IgD-negative memory B cell (primary cell): ENCODE data around the gene HLA-DPA1. TPM values are rescaled to one million over a fixed set of nuclear protein-coding genes. Genes with fewer than 3 reads are reported as not detected.
"Not testable (repeated sequence)": the region's sequence is repeated elsewhere in the genome, so short reads cannot be mapped to it uniquely, and the experiment has no call there.

Experiments
- H3K27ac Mint-ChIP-seq, 3 donors: one replicate each; pipeline ENCODE4 v1.8.0; 2020 to 2022; ENCODE audit warnings: mild to moderate bottlenecking in 3 of 3, mixed read lengths in 3 of 3, moderate library complexity in 1 of 3
- H3K27me3 Mint-ChIP-seq: one replicate; pipeline ENCODE4 v1.8.0; 2021; ENCODE audit warnings: mixed read lengths
- H3K36me3 Mint-ChIP-seq: one replicate; pipeline ENCODE4 v1.8.0; 2020; ENCODE audit warnings: mild to moderate bottlenecking, mixed read lengths
- H3K4me1 Mint-ChIP-seq, 3 donors: one replicate each; pipeline ENCODE4 v1.8.0; 2020 to 2022; ENCODE audit warnings: mixed read lengths in 3 of 3, mild to moderate bottlenecking in 1 of 3
- H3K4me3 Mint-ChIP-seq, 4 donors: one replicate each; pipeline ENCODE4 v1.8.0; 2020 to 2022; ENCODE audit warnings: mild to moderate bottlenecking in 4 of 4, mixed read lengths in 4 of 4, moderate library complexity in 3 of 4
- H3K9me3 Mint-ChIP-seq, 3 donors: one replicate each; pipeline ENCODE4 v1.8.0; 2020 to 2021; ENCODE audit warnings: mixed read lengths in 3 of 3, mild to moderate bottlenecking in 1 of 3
- polyA plus RNA-seq: library from polyadenylated mRNA; unstranded; fragments of 300-500 nt; fragmentation: Illumina TruSeq; gene quantifications from one replicate; pipeline ENCODE4 v1.2.3, GENCODE V29; 2021

HLA-DPA1 gene
- polyA plus RNA-seq, 1 donor from 2014 or later = 2,568 TPM

DNA sequence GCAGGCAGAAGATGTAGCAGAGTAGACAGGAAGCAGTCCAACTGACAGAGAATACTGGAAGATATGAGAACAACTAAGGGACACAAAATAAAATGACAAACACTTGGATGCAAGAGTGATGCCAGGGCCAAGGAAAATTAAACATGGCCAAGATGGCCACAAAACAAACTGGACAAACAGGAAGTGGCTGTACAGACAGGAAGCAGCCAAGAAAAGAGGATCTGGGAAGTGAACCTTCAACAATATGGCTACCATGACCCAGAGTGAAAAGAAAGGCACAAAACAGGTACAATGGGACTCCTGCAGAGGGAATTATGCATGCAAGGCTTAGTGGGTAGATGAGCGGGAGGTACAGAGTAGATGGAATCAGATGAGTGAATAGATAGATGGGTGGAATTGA is 31.4 kb upstream of the HLA-DPA1 start:
- Mint-ChIP-seq H3K4me3 (peak overlapping the region in 2 of 4 donors; percentile 13 to 29), H3K4me1 (peaks cover 0 to 2% (median 0%) of the 10 kb centered on the region in 3 donors), H3K27me3 (peaks cover 1% of the 10 kb centered on the region), H3K27ac (no peak overlapping the region), H3K36me3 (peaks cover 6% of the 10 kb centered on the region), H3K9me3 (peaks cover 10 to 27% (median 27%) of the 10 kb centered on the region in 3 donors)

- no peak overlapping the region for H3K27ac Mint-ChIP-seq
- peaks cover 11 to 34% (median 34%) of the 10 kb centered on the region in 3 donors for H3K9me3 Mint-ChIP-seq
- peaks cover 0 to 2% (median 0%) of the 10 kb centered on the region in 3 donors for H3K4me1 Mint-ChIP-seq
- H3K4me3 Mint-ChIP-seq = no peak overlapping the region
- peaks cover 1% of the 10 kb centered on the region for H3K27me3 Mint-ChIP-seq
- H3K36me3 Mint-ChIP-seq = peaks cover 8% of the 10 kb centered on the region
Measured at GRCh38 chr6:33103776-33104175, 30.3 kb upstream of the HLA-DPA1 start.

DNA sequence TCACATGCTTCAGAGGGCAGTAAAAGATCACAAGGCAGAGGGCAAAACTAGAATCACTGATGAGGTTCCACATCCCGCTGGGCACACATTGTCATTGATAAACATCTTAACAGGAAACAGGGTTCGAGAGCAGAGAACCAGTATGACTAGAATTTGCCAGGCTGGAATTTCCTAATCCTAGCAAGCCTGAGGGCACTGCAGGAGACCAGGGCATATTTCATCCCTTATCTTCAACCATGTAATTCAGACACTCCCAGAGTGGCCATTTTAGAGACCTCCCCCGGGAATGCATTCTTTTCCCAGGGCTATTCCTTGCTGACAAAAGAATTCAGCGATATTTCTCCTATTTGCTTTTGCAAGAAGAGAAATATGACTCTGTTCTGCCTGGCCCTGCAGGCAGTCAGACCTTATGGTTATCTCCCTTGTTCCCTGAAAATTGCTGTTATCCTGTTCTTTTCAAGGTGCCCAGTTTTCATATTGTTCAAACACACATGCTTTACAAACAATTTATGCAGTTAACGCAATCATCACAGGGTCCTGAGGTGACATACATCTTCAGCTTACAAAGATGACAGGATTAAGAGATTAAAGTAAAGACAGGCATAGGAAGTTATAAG is 27.8 kb upstream of the HLA-DPA1 start:
- not testable (repeated sequence) for H3K4me3 Mint-ChIP-seq, H3K4me1 Mint-ChIP-seq, H3K27ac Mint-ChIP-seq, H3K27me3 Mint-ChIP-seq, H3K36me3 Mint-ChIP-seq
- H3K9me3 Mint-ChIP-seq = peaks cover 14 to 43% (median 37%) of the 10 kb centered on the region in 3 donors

- no peak overlapping the region for H3K27ac Mint-ChIP-seq
Measured at GRCh38 chr6:33095681-33096080, 22.2 kb upstream of the HLA-DPA1 start.

DNA sequence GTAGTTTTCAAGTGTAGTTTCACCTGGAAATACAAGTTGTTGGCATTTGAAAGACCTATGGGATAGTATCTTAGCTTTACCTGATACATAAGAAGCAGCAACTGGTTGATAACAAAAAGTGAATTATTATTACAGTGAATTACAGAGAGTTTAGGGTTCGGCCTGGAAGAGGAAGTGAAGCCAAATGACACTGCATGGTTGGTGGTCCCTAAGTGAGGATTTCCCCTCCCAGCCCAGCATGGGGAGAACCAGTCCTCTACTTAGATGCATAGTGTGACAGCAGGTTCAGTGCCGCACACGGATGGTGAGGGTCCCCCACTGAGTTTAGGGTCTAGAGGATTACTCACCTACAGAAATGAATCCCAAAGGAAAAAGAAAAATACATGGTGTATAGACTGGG is 20.4 kb upstream of the HLA-DPA1 start:
- Mint-ChIP-seq H3K27ac (peak overlapping the region in 2 of 3 donors; percentile 60 to 82), H3K9me3 (peaks cover 3 to 9% (median 5%) of the 10 kb centered on the region in 3 donors), H3K27me3 (no peaks in the 10 kb centered on the region), H3K4me3 (peak overlapping the region in 1 of 4 donors; percentile 47), H3K4me1 (peaks cover 20 to 48% (median 28%) of the 10 kb centered on the region in 3 donors), H3K36me3 (peaks cover 2% of the 10 kb centered on the region)

More at GRCh38 chr6:33095681-33096080, 22.2 kb upstream of the HLA-DPA1 start:
- H3K9me3 Mint-ChIP-seq = peaks cover 9 to 24% (median 20%) of the 10 kb centered on the region in 3 donors
- H3K4me1 Mint-ChIP-seq = peaks cover 16 to 34% (median 19%) of the 10 kb centered on the region in 3 donors
- peaks cover 6% of the 10 kb centered on the region for H3K36me3 Mint-ChIP-seq
- H3K4me3 Mint-ChIP-seq = no peak overlapping the region
- no peaks in the 10 kb centered on the region for H3K27me3 Mint-ChIP-seq

- H3K36me3 Mint-ChIP-seq = peaks cover 2% of the 10 kb centered on the region
- H3K9me3 Mint-ChIP-seq = peaks cover 0 to under 1% (median under 1%) of the 10 kb centered on the region in 3 donors
- H3K27ac Mint-ChIP-seq = peak overlapping the region; percentile 31 to 87 (median 83)
- no peak overlapping the region for H3K4me3 Mint-ChIP-seq
- H3K27me3 Mint-ChIP-seq = no peaks in the 10 kb centered on the region
- H3K4me1 Mint-ChIP-seq = peaks cover 20 to 55% (median 31%) of the 10 kb centered on the region in 3 donors
Measured at GRCh38 chr6:33092385-33092784, 18.9 kb upstream of the HLA-DPA1 start.

DNA sequence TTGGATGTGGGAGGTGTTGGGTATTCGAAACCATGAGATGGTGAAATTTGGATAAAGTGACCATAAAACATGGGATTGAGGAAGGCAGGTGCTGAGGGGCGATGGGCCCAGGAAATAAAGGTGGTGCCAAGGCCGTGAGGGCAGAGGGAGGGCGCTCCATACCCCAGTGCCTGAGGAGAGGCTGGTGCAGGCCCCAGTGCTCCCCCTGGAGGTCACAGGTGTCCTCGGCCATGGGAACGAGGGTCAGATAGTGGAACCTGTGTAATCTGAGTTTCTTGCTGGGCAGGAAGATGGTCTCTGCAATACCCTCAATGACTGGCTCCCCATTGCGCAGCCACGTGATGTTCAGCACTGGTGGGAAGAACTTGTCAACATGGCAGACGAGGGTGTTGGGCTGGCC is 18.5 kb upstream of the HLA-DPA1 start:
- H3K36me3 Mint-ChIP-seq = peaks cover 2% of the 10 kb centered on the region
- H3K4me3 Mint-ChIP-seq = no peak overlapping the region
- H3K27ac Mint-ChIP-seq = peak overlapping the region; percentile 83 to 87 (median 86)
- H3K4me1 Mint-ChIP-seq = peaks cover 20 to 55% (median 31%) of the 10 kb centered on the region in 3 donors
- no peaks in the 10 kb centered on the region for H3K27me3 Mint-ChIP-seq
- H3K9me3 Mint-ChIP-seq = no peaks in the 10 kb centered on the region

DNA sequence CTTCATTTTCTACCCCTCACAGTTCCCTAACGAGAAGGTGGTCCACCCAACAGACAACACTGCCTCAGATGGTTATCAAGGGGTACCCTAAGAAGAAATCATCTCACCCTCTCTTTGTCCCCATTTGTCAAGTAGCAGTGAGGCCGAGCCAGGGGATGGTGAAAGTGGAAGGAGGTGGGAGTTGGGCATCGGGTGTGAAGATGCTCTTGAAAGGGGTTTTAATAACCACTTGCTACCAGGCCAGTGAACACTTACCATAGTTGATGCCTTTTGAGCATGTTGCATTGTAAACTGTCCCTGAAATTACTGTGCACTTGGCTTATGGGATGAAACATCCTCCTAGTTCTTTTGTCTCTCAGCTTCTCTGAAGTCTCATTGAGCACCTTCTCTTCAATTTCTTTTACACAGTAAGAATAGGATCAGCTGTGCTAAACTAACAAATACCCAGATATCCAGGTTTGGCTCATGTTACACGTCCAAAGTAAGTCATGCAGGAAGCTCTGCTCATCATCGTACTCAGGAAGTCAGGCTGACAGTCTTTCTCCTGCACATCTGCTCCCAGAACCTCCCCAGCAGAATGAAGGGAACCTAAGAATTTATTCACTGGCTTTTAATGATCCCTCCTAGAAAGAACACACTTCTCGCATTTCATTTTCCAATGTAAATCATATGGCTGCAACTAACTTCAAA is 15.6 kb upstream of the HLA-DPA1 start:
- no peaks in the 10 kb centered on the region for H3K9me3 Mint-ChIP-seq
- peak overlapping the region; percentile 36 to 87 (median 74) for H3K27ac Mint-ChIP-seq
- H3K4me1 Mint-ChIP-seq = peaks cover 14 to 54% (median 29%) of the 10 kb centered on the region in 3 donors
- H3K27me3 Mint-ChIP-seq = no peaks in the 10 kb centered on the region
- H3K36me3 Mint-ChIP-seq = peaks cover 2% of the 10 kb centered on the region
- peak overlapping the region in 1 of 4 donors; percentile 33 for H3K4me3 Mint-ChIP-seq

GRCh38 chr6:33088258-33088930 is 14.9 kb upstream of the HLA-DPA1 start:
- Mint-ChIP-seq H3K27me3 (no peaks in the 10 kb centered on the region), H3K4me1 (peaks cover 14 to 47% (median 25%) of the 10 kb centered on the region in 3 donors), H3K36me3 (peaks cover 2% of the 10 kb centered on the region), H3K27ac (peak overlapping the region; percentile 36 to 84 (median 63)), H3K4me3 (peak overlapping the region in 1 of 4 donors; percentile 55), H3K9me3 (no peaks in the 10 kb centered on the region)

DNA sequence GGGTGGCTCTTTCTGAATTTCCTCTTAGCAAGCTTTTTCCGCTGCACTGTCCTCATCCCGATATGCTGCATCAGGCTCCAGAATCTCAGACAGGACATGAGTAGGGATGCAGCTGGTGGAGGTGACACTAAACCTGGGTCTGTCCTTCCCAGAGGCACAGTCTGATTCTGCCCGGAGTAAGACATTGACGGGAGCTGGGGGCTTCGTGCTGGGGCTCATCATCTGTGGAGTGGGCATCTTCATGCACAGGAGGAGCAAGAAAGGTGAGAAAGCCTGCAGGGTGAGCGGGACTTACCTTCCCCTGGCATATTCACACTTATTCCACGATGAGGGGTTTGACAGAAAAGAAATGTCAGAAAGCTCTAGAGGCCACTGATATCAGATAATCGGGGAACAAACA is 12.2 kb upstream of the HLA-DPA1 start:
- peak overlapping the region in 2 of 4 donors; percentile 2 to 34 for H3K4me3 Mint-ChIP-seq
- H3K4me1 Mint-ChIP-seq = peaks cover 29 to 50% (median 38%) of the 10 kb centered on the region in 3 donors
- H3K36me3 Mint-ChIP-seq = peaks cover 5% of the 10 kb centered on the region
- no peaks in the 10 kb centered on the region for H3K9me3 Mint-ChIP-seq
- H3K27ac Mint-ChIP-seq = peak overlapping the region in 2 of 3 donors; percentile 15 to 81
- no peaks in the 10 kb centered on the region for H3K27me3 Mint-ChIP-seq

- Mint-ChIP-seq H3K4me3 (peak overlapping the region in 3 of 4 donors; percentile 61 to 94 (median 88)), H3K4me1 (peaks cover 44 to 51% (median 48%) of the 10 kb centered on the region in 3 donors), H3K27me3 (no peaks in the 10 kb centered on the region), H3K36me3 (peaks cover 17% of the 10 kb centered on the region), H3K9me3 (no peaks in the 10 kb centered on the region), H3K27ac (peak overlapping the region; percentile 75 to 93 (median 86))
Measured at GRCh38 chr6:33082702-33083101, 9.3 kb upstream of the HLA-DPA1 start.

GRCh38 chr6:33081098-33081824 is 7.8 kb upstream of the HLA-DPA1 start:
- Mint-ChIP-seq H3K27ac (peak overlapping the region in 2 of 3 donors; percentile 86 to 94), H3K9me3 (peaks cover 0 to 2% (median 0%) of the 10 kb centered on the region in 3 donors), H3K4me1 (peaks cover 44 to 57% (median 46%) of the 10 kb centered on the region in 3 donors), H3K27me3 (no peaks in the 10 kb centered on the region), H3K4me3 (peak overlapping the region; percentile 46 to 94 (median 88)), H3K36me3 (peaks cover 19% of the 10 kb centered on the region)

GRCh38 chr6:33080127-33081089 is 7.0 kb upstream of the HLA-DPA1 start:
- Mint-ChIP-seq H3K9me3 (peaks cover 0 to 2% (median 0%) of the 10 kb centered on the region in 3 donors), H3K27ac (peak overlapping the region; percentile 86 to 97 (median 94)), H3K4me3 (peak overlapping the region; percentile 88 to 97 (median 93)), H3K36me3 (peaks cover 19% of the 10 kb centered on the region), H3K4me1 (peaks cover 44 to 60% (median 46%) of the 10 kb centered on the region in 3 donors), H3K27me3 (no peaks in the 10 kb centered on the region)
